K562 (cell line): ENCODE measurements around the gene SGK1. TPM values are rescaled to one million over a fixed set of nuclear protein-coding genes. Genes with fewer than 3 reads are reported as not detected.

Source experiments
- ATAC-seq: fragments of 200-7000 bp; cut with Tn5 transposase; 3 replicates; pipeline ENCODE4 v1.9.1; 2020; ENCODE audit warnings: moderate library complexity
- BruUV-seq: library from RNA; stranded (reverse); fragments of 400-500 nt; replicated peaks from 2 replicates; lab custom pipeline; 2021; lab: Mats Ljungman, UMichigan
- CTCF ChIA-PET: fragments of 300-600 bp; formaldehyde crosslinking; extraction: SDS; loops from one replicate; lab custom pipeline; 2021; ENCODE audit warnings: low intra/inter-chr PET ratio; lab: Yijun Ruan, JAX
- POLR2A ChIA-PET: fragments of 300-600, 350-650 bp; sonication (Branson Sonifier 250); formaldehyde crosslinking; extraction: SDS; loops from one replicate; lab custom pipeline; 2021; ENCODE audit warnings: antibody characterized with exemption, inconsistent platforms; lab: Yijun Ruan, JAX
- DNase-seq, 4 experiments: peaks; one replicate each; pipeline versions ENCODE4 v3.0.0 to v3.0.0-alpha.2; 2011 to 2018; ENCODE audit warnings: low spot score in 3 of 4, mixed read lengths in 3 of 4; ENCODE audit errors: extremely low read depth in 1 of 4
- FAIRE-seq: peaks from 2 replicates; lab custom pipeline; 2011; peaks lifted over from hg19 to GRCh38; lab: Jason Lieb, UNC
- H2AFZ ChIP-seq: 2 replicates; pipeline ENCODE4 v1.6.0; 2011; ENCODE audit warnings: low read depth, low read length, control low read depth, inconsistent platforms
- H3K27ac ChIP-seq: fragments of 200-600 bp; 3 replicates; pipeline ENCODE4 v1.8.0; 2011; ENCODE audit warnings: low read depth, mild to moderate bottlenecking, control low read depth, inconsistent platforms, low read length, moderate library complexity, mixed read lengths; ENCODE audit errors: extremely low read depth
- H3K27me3 ChIP-seq, 2 experiments: fragments of 300-600 bp in 1 of 2; 2 replicates in 1 of 2; 3 replicates in 1 of 2; pipeline versions ENCODE4 v1.6.0 to v1.8.0; 2011; ENCODE audit warnings: inconsistent platforms in 2 of 2, low read length in 2 of 2, mild to moderate bottlenecking in 1 of 2, mixed read lengths in 1 of 2, moderate library complexity in 1 of 2; ENCODE audit not compliant: control insufficient read depth in 2 of 2, insufficient read depth in 2 of 2
- H3K36me3 ChIP-seq: fragments of 300-600 bp; 3 replicates; pipeline ENCODE4 v1.8.0; 2011; ENCODE audit warnings: mild to moderate bottlenecking, low read length, inconsistent platforms; ENCODE audit not compliant: control insufficient read depth, insufficient read depth
- H3K4me1 ChIP-seq, 2 experiments: fragments of 200-600 bp in 1 of 2; replicated peaks in 1 of 2; 2 replicates in 1 of 2; 3 replicates in 1 of 2; pipeline versions ENCODE4 v1.5.1 to v1.8.0; 2011; ENCODE audit warnings: inconsistent platforms in 2 of 2, low read length in 2 of 2, mild to moderate bottlenecking in 1 of 2, mixed read lengths in 1 of 2, moderate library complexity in 1 of 2; ENCODE audit not compliant: control insufficient read depth in 2 of 2, insufficient read depth in 2 of 2
- H3K4me2 ChIP-seq: 2 replicates; pipeline ENCODE4 v1.6.1; 2011; ENCODE audit warnings: low read length, control low read depth, inconsistent platforms, mixed read lengths; ENCODE audit not compliant: insufficient read depth
- H3K4me3 ChIP-seq: fragments of 200-600 bp; sonication (generic), shearing (Covaris generic); 2 replicates; pipeline ENCODE4 v1.5.1; 2016; ENCODE audit warnings: control low read depth, inconsistent platforms
- H3K79me2 ChIP-seq: fragments of 200-600 bp; 3 replicates; pipeline ENCODE4 v1.8.0; 2011; ENCODE audit warnings: low read length, inconsistent platforms; ENCODE audit not compliant: control insufficient read depth, insufficient read depth
- H3K9ac ChIP-seq, 2 experiments: 2 replicates each; pipeline versions ENCODE4 v1.6.0 to v1.6.1; 2011; ENCODE audit warnings: low read depth in 2 of 2, low read length in 2 of 2, control low read depth in 1 of 2, inconsistent platforms in 1 of 2, mild to moderate bottlenecking in 1 of 2, mixed read lengths in 1 of 2; ENCODE audit not compliant: insufficient read depth in 1 of 2
- H3K9me1 ChIP-seq: one replicate; pipeline ENCODE4 v1.6.0; 2011; ENCODE audit warnings: inconsistent platforms, mild to moderate bottlenecking, low read length, moderate library complexity; ENCODE audit not compliant: control insufficient read depth, insufficient read depth
- H3K9me3 ChIP-seq: replicated peaks from 2 replicates; pipeline ENCODE4 v1.5.1; 2011; ENCODE audit warnings: low read depth, low read length, inconsistent platforms; ENCODE audit not compliant: control insufficient read depth, insufficient read depth
- H4K20me1 ChIP-seq: replicated peaks from 2 replicates; pipeline ENCODE4 v1.6.1; 2011; ENCODE audit warnings: low read length, inconsistent platforms, mixed read lengths; ENCODE audit not compliant: control insufficient read depth, insufficient read depth
- NFXL1 ChIP-seq: fragments of 450-650 bp; formaldehyde crosslinking; IDR thresholded peaks from 2 replicates; pipeline ENCODE4 v1.4.0; 2021; ENCODE audit warnings: mild to moderate bottlenecking
- POU5F1 ChIP-seq: fragments of 150-350 bp; IDR thresholded peaks from 2 replicates; pipeline ENCODE4 v1.6.1; 2014; ENCODE audit warnings: borderline replicate concordance, low read length, low read depth, mild to moderate bottlenecking; ENCODE audit not compliant: partially characterized antibody
- RFX1 ChIP-seq: fragments of 450-650 bp; IDR thresholded peaks from 2 replicates; pipeline ENCODE4 v1.6.1; 2016; ENCODE audit warnings: mild to moderate bottlenecking, moderate library complexity
- STAT5A ChIP-seq: IDR thresholded peaks from 2 replicates; pipeline ENCODE4 v1.6.1; 2012; ENCODE audit warnings: low read length, inconsistent platforms, borderline replicate concordance
- THRAP3 ChIP-seq: fragments of 450-650 bp; IDR thresholded peaks from 2 replicates; pipeline ENCODE4 v1.6.1; 2016; ENCODE audit warnings: mild to moderate bottlenecking, inconsistent platforms, borderline replicate concordance
- TOE1 ChIP-seq, 2 experiments: fragments of 450-650 bp in 1 of 2; sonication (generic) in 1 of 2; formaldehyde crosslinking in 1 of 2; IDR thresholded peaks; 2 replicates each; pipeline versions ENCODE4 v1.7.1 to v1.8.0; 2016 to 2022; ENCODE audit warnings: borderline replicate concordance in 2 of 2, mild to moderate bottlenecking in 2 of 2, antibody characterized with exemption in 1 of 2, inconsistent platforms in 1 of 2, low read depth in 1 of 2, missing genetic modification reagents in 1 of 2, moderate library complexity in 1 of 2
- XRCC4 ChIP-seq: IDR thresholded peaks from one replicate; pipeline ENCODE4 v1.6.1; 2011; ENCODE audit not compliant: insufficient read depth, insufficient read length; ENCODE audit errors: extremely low read depth
- ZNF217 ChIP-seq: sonication (generic); formaldehyde crosslinking; IDR thresholded peaks from 2 replicates; pipeline ENCODE4 v1.8.0; 2022; ENCODE audit warnings: mild to moderate bottlenecking, missing genetic modification reagents
- ZNF318 ChIP-seq, 2 experiments: fragments of 450-650 bp; IDR thresholded peaks; 2 replicates each; pipeline ENCODE4 v1.6.1; 2016; ENCODE audit warnings: mild to moderate bottlenecking in 2 of 2, borderline replicate concordance in 1 of 2, low read depth in 1 of 2, moderate library complexity in 1 of 2
- WGBS: fragments of 100-300 bp; shearing (Covaris generic); methylation state at CpG from one replicate; pipeline ENCODE4 v1.1.6; 2016; ENCODE audit warnings: low coverage, mixed read lengths; ENCODE audit not compliant: insufficient coverage; ENCODE audit errors: missing lambda C conversion rate; 5-methylcytosine and 5-hydroxymethylcytosine counted together
- in situ Hi-C: fragments of 300-500 bp; cut with MboI; formaldehyde crosslinking; loops from 4 replicates; pipeline ENCODE4 v1.15.0; 2018; ENCODE audit warnings: inconsistent platforms, mixed read lengths
- intact Hi-C: fragments of 100-400 bp; cut with micrococcal nuclease; formaldehyde crosslinking; loops from 2 replicates; pipeline ENCODE4 v1.14.2; 2022
- polyA plus RNA-seq, 8 experiments: library from polyadenylated mRNA; depleted of rRNA in 4 of 8; stranded (reverse) in 5 of 8; unstranded in 3 of 8; fragments of >200 nt; fragmentation: Nextera tagmentation in 2 of 8; fragmentation: Illumina TruSeq in 1 of 8; extraction: Ambion mirVana in 2 of 8; extraction: Trizol in 1 of 8; gene quantifications; 2 replicates each; pipeline versions ENCODE4 v1.2.1 to v1.2.3, GENCODE V29; 2011 to 2014; ENCODE audit warnings: inconsistent platforms in 1 of 8, missing spikeins in 1 of 8
- total RNA-seq, 7 experiments: library from RNA; depleted of rRNA in 6 of 7; stranded (reverse); fragments of >200 nt in 6 of 7; fragmentation: Illumina TruSeq in 2 of 7; extraction: Trizol in 2 of 7; gene quantifications; 2 replicates each; pipeline versions ENCODE4 v1.2.1 to v1.2.3, GENCODE V29; 2011 to 2021; ENCODE audit warnings: low replicate concordance in 1 of 7
- TF ChIP-seq, protein P1 (sequence below): sonication (generic); formaldehyde crosslinking; IDR thresholded peaks from 2 replicates; pipeline ENCODE4 v1.5.0; 2020; ENCODE audit warnings: missing genetic modification reagents

SGK1 gene
- total and polyA plus RNA-seq, 9 of the 15 experiments (the other 6 are each of a cell fraction or from before 2014, with no cell fraction given): 3.5 to 7.2 (median 3.9) TPM

GRCh38 chr6:134196568-134197193, 121.2 kb downstream of the SGK1 start (continued):
- TF ChIP-seq POU5F1: no peak
- TF ChIP-seq NFXL1: no peak
- TF ChIP-seq STAT5A: peak; percentile 24; the same call in 1 of the 2 replicates
- no peak for TF ChIP-seq ZNF217 (CRISPR knock-in tag)

GRCh38 chr6:134195985-134196384, 121.9 kb downstream of the SGK1 start:
- no peaks in the 10 kb centered on the region for H3K79me2 ChIP-seq
- BruUV-seq: no TSS peak
- no peak overlapping the region for H3K4me3 ChIP-seq
- ATAC-seq (peak; percentile 4; the same call in 2 of the 3 replicates), DNase-seq (no peak), FAIRE-seq (no peak)
- no peak overlapping the region for H2AFZ ChIP-seq
- H4K20me1 ChIP-seq: no peaks in the 10 kb centered on the region
- H3K4me2 ChIP-seq: no peak overlapping the region
- CTCF ChIA-PET: no interaction called here
- in situ Hi-C loops (no loop called here), intact Hi-C loops (loop anchor here (1.0 to 5.0 kb wide), 3 partner anchors 18 to 96 kb away; no protein-coding TSS in a partner anchor)
- 37% methylated on average over 3 of the region's 3 CpGs for WGBS
- peaks cover 30 to 45% of the 10 kb centered on the region in 2 experiments for H3K4me1 ChIP-seq
- H3K9me1 ChIP-seq: no peaks in the 10 kb centered on the region
- H3K27me3 ChIP-seq: no peaks in the 10 kb centered on the region
- no peaks in the 10 kb centered on the region for H3K9me3 ChIP-seq
- POLR2A ChIA-PET: interaction anchor here (0.7 to 1.6 kb wide), 8 partner anchors 8 to 768 kb away, joined by 3 to 8 read pairs (median 4); no protein-coding TSS in a partner anchor
- no peaks in the 10 kb centered on the region for H3K36me3 ChIP-seq
- H3K9ac ChIP-seq: peak overlapping the region in 1 of 2 experiments; percentile 59; a peak in 2 of 4 replicates
- peak overlapping the region; percentile 82 for H3K27ac ChIP-seq
- TF ChIP-seq THRAP3 (0 out of 2 replicates have a peak, but pooled peaks have one; percentile 28), TOE1 (IDR thresholded peaks at IDR 0.05; ENCODE audit: borderline replicate concordance) (peak; percentile 14; the same call in 1 of the 2 replicates), TOE1 (CRISPR knock-in tag; IDR thresholded peaks at IDR 0.05; ENCODE audit: borderline replicate concordance, low read depth) (no peak), RFX1 (peak; percentile 10; the same call in 1 of the 2 replicates), ZNF318 (IDR thresholded peaks at IDR 0.05; ENCODE audit: borderline replicate concordance in 1 of 2, low read depth in 1 of 2) (0 out of 4 replicates have a peak, but pooled peaks of 1 of the 2 experiments have one; percentile 21), XRCC4 (no peak)
- TF ChIP-seq, protein P1, sequence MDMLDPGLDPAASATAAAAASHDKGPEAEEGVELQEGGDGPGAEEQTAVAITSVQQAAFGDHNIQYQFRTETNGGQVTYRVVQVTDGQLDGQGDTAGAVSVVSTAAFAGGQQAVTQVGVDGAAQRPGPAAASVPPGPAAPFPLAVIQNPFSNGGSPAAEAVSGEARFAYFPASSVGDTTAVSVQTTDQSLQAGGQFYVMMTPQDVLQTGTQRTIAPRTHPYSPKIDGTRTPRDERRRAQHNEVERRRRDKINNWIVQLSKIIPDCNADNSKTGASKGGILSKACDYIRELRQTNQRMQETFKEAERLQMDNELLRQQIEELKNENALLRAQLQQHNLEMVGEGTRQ (CRISPR knock-in tag): peak; percentile 50
